NT2/D1 (cell line): ENCODE results near the gene CFB.

Experiments used
- SUZ12 ChIP-seq: IDR thresholded peaks from 2 replicates; pipeline ENCODE4 v1.6.1; 2011; ENCODE audit not compliant: insufficient read length, insufficient read depth; ENCODE audit errors: extremely low read depth
- YY1 ChIP-seq: IDR thresholded peaks from 2 replicates; pipeline ENCODE4 v1.6.1; 2011; ENCODE audit not compliant: insufficient read length, insufficient read depth
- ZNF274 ChIP-seq: IDR thresholded peaks from 2 replicates; pipeline ENCODE4 v1.6.1; 2011; ENCODE audit warnings: mild to moderate bottlenecking, low read depth, low read length

DNA sequence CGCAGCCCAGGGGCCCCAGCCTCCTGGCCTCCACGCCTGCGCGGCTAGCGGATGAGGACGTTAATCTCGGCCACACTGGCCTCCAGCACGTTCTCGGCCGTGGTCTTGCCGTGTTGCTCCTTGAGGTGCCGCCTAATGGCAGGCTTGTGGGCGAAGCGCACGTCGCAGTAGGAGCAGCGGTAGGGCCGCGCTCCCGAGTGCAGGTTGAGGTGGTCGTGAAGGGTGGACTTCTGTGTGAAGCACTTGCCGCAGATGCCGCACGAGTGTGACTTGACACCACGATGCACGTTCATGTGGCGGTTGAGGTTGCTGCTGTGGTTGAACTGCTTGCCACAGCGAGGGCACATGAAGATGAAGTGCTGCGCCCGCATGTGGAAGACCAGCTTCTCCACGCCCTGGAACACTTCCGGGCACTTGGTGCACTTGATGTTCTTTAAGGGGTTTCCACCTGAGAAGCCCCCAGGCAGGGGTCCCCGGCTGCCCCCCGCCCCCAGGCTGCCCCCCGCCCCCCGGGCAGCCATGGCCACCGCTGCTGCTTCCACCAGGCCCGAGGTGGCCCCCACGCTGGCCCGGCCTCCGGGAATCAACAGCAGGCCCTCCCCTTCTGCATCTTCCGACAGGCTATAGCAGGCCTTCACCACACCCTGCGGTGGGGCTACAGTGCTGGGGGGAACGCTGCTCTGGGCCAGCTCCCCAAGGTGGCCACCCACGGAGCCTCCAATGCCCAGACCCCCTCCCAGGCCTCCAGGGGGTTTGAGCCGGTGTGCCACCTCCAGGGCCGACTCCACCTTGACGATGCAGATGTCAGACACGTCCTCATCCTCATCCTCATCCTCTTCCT, 45.8 kb upstream of the CFB start:
- TF ChIP-seq YY1 (no peak), ZNF274 (no peak), SUZ12 (no peak)
